ENCODE data around the gene UNC45A. TPM values are rescaled to one million over a fixed set of nuclear protein-coding genes. Genes with fewer than 3 reads are reported as not detected.

UNC45A gene
- polyA plus RNA-seq, 1 donor (not counting 4 experiments of a cell fraction or from before 2014, with no cell fraction given), result 63.1 TPM

DNA sequence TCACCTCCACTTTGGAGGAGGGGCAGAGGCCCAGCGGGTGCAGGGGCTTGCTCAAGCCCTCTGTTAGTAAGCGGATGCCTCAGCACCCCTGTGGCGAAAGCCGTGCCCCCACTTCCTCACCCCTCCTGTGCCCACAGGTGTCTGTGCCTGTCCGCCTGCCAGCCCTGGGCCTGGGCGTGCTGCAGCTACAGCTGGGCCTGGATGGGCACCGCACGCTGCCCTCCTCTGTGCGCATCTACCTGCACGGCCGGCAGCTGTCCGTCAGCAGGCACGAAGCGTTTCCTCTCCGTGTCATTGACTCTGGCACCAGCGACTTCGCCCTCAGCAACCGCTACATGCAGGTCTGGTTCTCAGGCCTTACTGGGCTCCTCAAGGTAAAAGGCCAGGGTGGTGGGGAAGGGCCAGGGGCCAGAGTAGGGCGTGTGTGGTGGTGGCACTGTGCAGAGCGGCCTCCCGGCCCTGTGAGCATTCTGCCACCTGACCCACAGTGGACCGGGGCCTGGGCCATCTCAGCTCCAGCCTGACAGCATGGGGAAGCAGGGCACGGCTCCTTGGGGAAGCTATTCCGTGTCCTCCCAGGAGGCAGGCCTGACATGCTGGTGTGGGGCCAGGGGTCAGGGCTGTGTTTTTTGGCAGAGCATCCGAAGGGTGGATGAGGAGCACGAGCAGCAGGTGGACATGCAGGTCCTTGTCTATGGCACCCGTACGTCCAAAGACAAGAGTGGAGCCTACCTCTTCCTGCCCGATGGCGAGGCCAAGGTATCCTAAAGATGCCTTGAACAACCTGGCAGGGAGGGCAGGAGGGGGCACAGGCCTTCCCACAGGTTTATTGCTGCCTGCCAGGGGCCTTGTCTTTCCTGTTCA is 22.9 kb upstream of the UNC45A start:
- Histone ChIP-seq H3K4me2 (ENCODE audit: control insufficient read depth, extremely low read depth, insufficient read depth, low read depth, low read length) (no peak overlapping the region), H3K27me3 (ENCODE audit: control insufficient read depth, extremely low read depth, insufficient read depth, low read length) (no peaks in the 10 kb centered on the region), H4K20me1 (ENCODE audit: control insufficient read depth, extremely low read depth, insufficient read depth, low read length) (no peaks in the 10 kb centered on the region), H3K9me3 (ENCODE audit: control insufficient read depth, low read depth, low read length) (no peaks in the 10 kb centered on the region), H3K9ac (ENCODE audit: control insufficient read depth, extremely low read depth, insufficient read depth, low read length) (no peak overlapping the region), H2AFZ (ENCODE audit: control insufficient read depth, low read length) (no peak overlapping the region), H3K4me1 (ENCODE audit: control insufficient read depth, extremely low read depth, insufficient read depth, low read length) (no peaks in the 10 kb centered on the region), H3K9me1 (ENCODE audit: control insufficient read depth, extremely low read depth, insufficient read depth, low read length) (no peaks in the 10 kb centered on the region), H3K36me3 (ENCODE audit: control insufficient read depth in 2 of 2, extremely low read depth in 1 of 2, insufficient read depth in 2 of 2, low read length in 2 of 2) (peaks cover 7 to 12% of the 10 kb centered on the region in 2 experiments), H3K79me2 (ENCODE audit: control insufficient read depth, insufficient read depth, low read length) (no peaks in the 10 kb centered on the region), H3K4me3 (ENCODE audit: control insufficient read depth in 2 of 3, extremely low read depth in 1 of 3, insufficient read depth in 2 of 3, low read depth in 1 of 3, low read length in 3 of 3) (no peak overlapping the region), H3K27ac (ENCODE audit: control insufficient read depth, insufficient read depth, low read length) (no peak overlapping the region)
- dilution Hi-C loops (cut with MboI; ENCODE audit: extremely low pct_ligation_motif_present, low sequenced_read_pairs), result no loop called here
- DNase-seq (ENCODE audit: low read depth, low spot score) (no peak), FAIRE-seq (no peak)
- TF ChIP-seq, protein P1, sequence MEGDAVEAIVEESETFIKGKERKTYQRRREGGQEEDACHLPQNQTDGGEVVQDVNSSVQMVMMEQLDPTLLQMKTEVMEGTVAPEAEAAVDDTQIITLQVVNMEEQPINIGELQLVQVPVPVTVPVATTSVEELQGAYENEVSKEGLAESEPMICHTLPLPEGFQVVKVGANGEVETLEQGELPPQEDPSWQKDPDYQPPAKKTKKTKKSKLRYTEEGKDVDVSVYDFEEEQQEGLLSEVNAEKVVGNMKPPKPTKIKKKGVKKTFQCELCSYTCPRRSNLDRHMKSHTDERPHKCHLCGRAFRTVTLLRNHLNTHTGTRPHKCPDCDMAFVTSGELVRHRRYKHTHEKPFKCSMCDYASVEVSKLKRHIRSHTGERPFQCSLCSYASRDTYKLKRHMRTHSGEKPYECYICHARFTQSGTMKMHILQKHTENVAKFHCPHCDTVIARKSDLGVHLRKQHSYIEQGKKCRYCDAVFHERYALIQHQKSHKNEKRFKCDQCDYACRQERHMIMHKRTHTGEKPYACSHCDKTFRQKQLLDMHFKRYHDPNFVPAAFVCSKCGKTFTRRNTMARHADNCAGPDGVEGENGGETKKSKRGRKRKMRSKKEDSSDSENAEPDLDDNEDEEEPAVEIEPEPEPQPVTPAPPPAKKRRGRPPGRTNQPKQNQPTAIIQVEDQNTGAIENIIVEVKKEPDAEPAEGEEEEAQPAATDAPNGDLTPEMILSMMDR (optimal IDR thresholded peaks at IDR 0.05 in 1 of 3, IDR thresholded peaks at IDR 0.05 in 1 of 3, conservative IDR thresholded peaks at IDR 0.05 in 1 of 3; ENCODE audit: extremely low read depth in 1 of 3, insufficient read depth in 2 of 3, low read length in 3 of 3), result no peak
- no peak for TF ChIP-seq EZH2 (IDR thresholded peaks at IDR 0.05; ENCODE audit: low read length)

DNA sequence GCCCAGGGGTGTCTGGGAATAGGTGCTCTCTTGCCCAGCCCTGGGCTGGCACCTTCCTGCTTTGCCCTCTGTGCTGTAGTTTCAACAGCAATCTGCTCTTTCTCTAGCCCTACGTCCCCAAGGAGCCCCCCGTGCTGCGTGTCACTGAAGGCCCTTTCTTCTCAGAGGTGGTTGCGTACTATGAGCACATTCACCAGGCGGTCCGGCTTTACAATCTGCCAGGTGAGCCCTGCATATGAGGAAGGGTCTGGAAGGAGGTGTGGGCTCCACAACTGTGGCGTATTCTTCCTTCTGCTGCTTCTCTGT is 22.4 kb upstream of the UNC45A start:
- dilution Hi-C loops (cut with MboI; ENCODE audit: extremely low pct_ligation_motif_present, low sequenced_read_pairs), result no loop called here
- no peaks in the 10 kb centered on the region for H3K79me2 ChIP-seq (ENCODE audit: control insufficient read depth, insufficient read depth, low read length)
- no peaks in the 10 kb centered on the region for H4K20me1 ChIP-seq (ENCODE audit: control insufficient read depth, extremely low read depth, insufficient read depth, low read length)
- no peaks in the 10 kb centered on the region for H3K9me3 ChIP-seq (ENCODE audit: control insufficient read depth, low read depth, low read length)
- DNase-seq (ENCODE audit: low read depth, low spot score) (no peak), FAIRE-seq (no peak)
- H3K4me2 ChIP-seq (ENCODE audit: control insufficient read depth, extremely low read depth, insufficient read depth, low read depth, low read length), result no peak overlapping the region
- no peaks in the 10 kb centered on the region for H3K4me1 ChIP-seq (ENCODE audit: control insufficient read depth, extremely low read depth, insufficient read depth, low read length)
- no peaks in the 10 kb centered on the region for H3K27me3 ChIP-seq (ENCODE audit: control insufficient read depth, extremely low read depth, insufficient read depth, low read length)
- H3K9me1 ChIP-seq (ENCODE audit: control insufficient read depth, extremely low read depth, insufficient read depth, low read length), result no peaks in the 10 kb centered on the region
- H3K36me3 ChIP-seq (ENCODE audit: control insufficient read depth in 2 of 2, extremely low read depth in 1 of 2, insufficient read depth in 2 of 2, low read length in 2 of 2), result peaks cover 7 to 17% of the 10 kb centered on the region in 2 experiments
- TF ChIP-seq EZH2 (IDR thresholded peaks at IDR 0.05; ENCODE audit: low read length), result no peak
- TF ChIP-seq, protein P1 (optimal IDR thresholded peaks at IDR 0.05 in 1 of 3, IDR thresholded peaks at IDR 0.05 in 1 of 3, conservative IDR thresholded peaks at IDR 0.05 in 1 of 3; ENCODE audit: extremely low read depth in 1 of 3, insufficient read depth in 2 of 3, low read length in 3 of 3), result no peak
- H3K9ac ChIP-seq (ENCODE audit: control insufficient read depth, extremely low read depth, insufficient read depth, low read length), result no peak overlapping the region
- no peak overlapping the region for H3K27ac ChIP-seq (ENCODE audit: control insufficient read depth, insufficient read depth, low read length)
- H3K4me3 ChIP-seq (ENCODE audit: control insufficient read depth in 2 of 3, extremely low read depth in 1 of 3, insufficient read depth in 2 of 3, low read depth in 1 of 3, low read length in 3 of 3), result no peak overlapping the region
- no peak overlapping the region for H2AFZ ChIP-seq (ENCODE audit: control insufficient read depth, low read length)

Measured in keratinocyte (primary cell).